ENCODE data around the gene KRTAP6-1.

- TF ChIP-seq GATA2 (IDR thresholded peaks at IDR 0.05; ENCODE audit: low read depth, low read length) (no peak), GATA3 (IDR thresholded peaks at IDR 0.05; ENCODE audit: low read depth, low read length) (no peak)
These were observed 6.3 kb upstream of the KRTAP6-1 start for GRCh38 chr21:30620080-30620479.
